HCT116 (cell line): ENCODE data around the gene SPPL2C.

Experiments
- ATF3 ChIP-seq: IDR thresholded peaks from 2 replicates; pipeline ENCODE4 v1.6.1; 2012
- CTCF ChIP-seq, 3 experiments: fragments of 200-600 bp in 1 of 3; sonication (generic) in 1 of 3; IDR thresholded peaks in 2 of 3; conservative IDR thresholded peaks in 1 of 3; 2 replicates each; pipeline ENCODE4 v1.5.1; 2012 to 2017; ENCODE audit warnings: low read depth in 2 of 3, low read length in 2 of 3, antibody characterized with exemption in 1 of 3, borderline replicate concordance in 1 of 3, control low read depth in 1 of 3, mild to moderate bottlenecking in 1 of 3, mixed read lengths in 1 of 3, mixed run types in 1 of 3, moderate library complexity in 1 of 3; ENCODE audit not compliant: insufficient read depth in 1 of 3
- EZH2 ChIP-seq: fragments of 200-600 bp; sonication (generic); IDR thresholded peaks from 2 replicates; pipeline ENCODE4 v1.6.1; 2017; ENCODE audit warnings: antibody characterized with exemption, mixed run types
- JUND ChIP-seq: IDR thresholded peaks from 2 replicates; pipeline ENCODE4 v1.6.1; 2012
- POLR2A ChIP-seq: IDR thresholded peaks from 2 replicates; pipeline ENCODE4 v1.7.0; 2011; ENCODE audit warnings: borderline replicate concordance; ENCODE audit not compliant: insufficient read depth, insufficient read length; ENCODE audit errors: extremely low read depth
- POLR2AphosphoS5 ChIP-seq: IDR thresholded peaks from 2 replicates; pipeline ENCODE4 v1.6.1; 2011; ENCODE audit warnings: mild to moderate bottlenecking, low read depth, low read length, moderate library complexity
- RAD21 ChIP-seq: IDR thresholded peaks from 2 replicates; pipeline ENCODE4 v1.6.1; 2012; ENCODE audit warnings: low read depth, mild to moderate bottlenecking
- REST ChIP-seq: IDR thresholded peaks from 2 replicates; pipeline ENCODE4 v1.6.1; 2012; ENCODE audit warnings: low read depth
- SIN3A ChIP-seq: IDR thresholded peaks from 2 replicates; pipeline ENCODE4 v1.6.1; 2012; ENCODE audit warnings: low read depth
- SP1 ChIP-seq: IDR thresholded peaks from 2 replicates; pipeline ENCODE4 v1.6.1; 2012; ENCODE audit warnings: low read depth
- TCF7L2 ChIP-seq: IDR thresholded peaks from 2 replicates; pipeline ENCODE4 v1.7.0; 2011; ENCODE audit warnings: borderline replicate concordance, inconsistent platforms; ENCODE audit not compliant: insufficient read depth, insufficient read length; ENCODE audit errors: extremely low read depth
- YY1 ChIP-seq: IDR thresholded peaks from 2 replicates; pipeline ENCODE4 v1.6.1; 2011; ENCODE audit warnings: low read length, low read depth, moderate library complexity, mild to moderate bottlenecking; ENCODE audit not compliant: insufficient replicate concordance; ENCODE audit errors: extremely low read depth
- ZNF274 ChIP-seq: fragments of 200-500 bp; sonication (Bioruptor generic); IDR thresholded peaks from 2 replicates; pipeline ENCODE4 v1.6.1; 2014; ENCODE audit warnings: mild to moderate bottlenecking, low read depth, low read length, inconsistent platforms

GRCh38 chr17:45809499-45809898, 35.2 kb upstream of the SPPL2C start:
- no peak for TF ChIP-seq CTCF (IDR thresholded peaks at IDR 0.05 in 2 of 3, conservative IDR thresholded peaks at IDR 0.05 in 1 of 3; ENCODE audit: borderline replicate concordance in 1 of 3, insufficient read depth in 1 of 3, low read depth in 2 of 3, low read length in 2 of 3)
- TF ChIP-seq POLR2A: no peak
- TF ChIP-seq EZH2: no peak
- TF ChIP-seq SIN3A: no peak
- TF ChIP-seq SP1: no peak
- no peak for TF ChIP-seq ZNF274
- no peak for TF ChIP-seq ATF3
- TF ChIP-seq REST: no peak
- TF ChIP-seq POLR2AphosphoS5: no peak
- no peak for TF ChIP-seq YY1
- TF ChIP-seq TCF7L2: no peak
- TF ChIP-seq JUND: no peak
- TF ChIP-seq RAD21: no peak
